ENCODE data around the gene CATSPERE. TPM values are rescaled to one million over a fixed set of nuclear protein-coding genes. Genes with fewer than 3 reads are reported as not detected.

The CATSPERE gene
- total RNA-seq, 1 donor from 2014 or later = 0.08 TPM

GRCh38 chr1:244437086-244437468 lies 24.0 kb upstream of the CATSPERE start:
- Mint-ChIP-seq H3K27me3 (ENCODE audit: insufficient read depth) (no peaks in the 10 kb centered on the region), H3K4me1 (ENCODE audit: low read depth) (peaks cover 38% of the 10 kb centered on the region), H3K9me3 (no peaks in the 10 kb centered on the region), H3K36me3 (ENCODE audit: low read depth) (peaks cover 36% of the 10 kb centered on the region), H3K27ac (no peak overlapping the region), H3K4me3 (no peak overlapping the region)
- intact Hi-C loops (cut with micrococcal nuclease) = loop anchor here (5.0 kb wide), 2 partner anchors 590 to 1180 kb away; partner anchors contain the start of genes CEP170 and SDCCAG8
- no peak for DNase-seq (ENCODE audit: low spot score)

GRCh38 chr1:244439391-244440032 lies 21.6 kb upstream of the CATSPERE start:
- no peak overlapping the region for H3K4me3 Mint-ChIP-seq
- H3K27ac Mint-ChIP-seq = peak overlapping the region; percentile 15
- H3K27me3 Mint-ChIP-seq (ENCODE audit: insufficient read depth) = no peaks in the 10 kb centered on the region
- H3K4me1 Mint-ChIP-seq (ENCODE audit: low read depth) = peaks cover 35% of the 10 kb centered on the region
- no peak for DNase-seq (ENCODE audit: low spot score)
- H3K9me3 Mint-ChIP-seq = no peaks in the 10 kb centered on the region
- peaks cover 38% of the 10 kb centered on the region for H3K36me3 Mint-ChIP-seq (ENCODE audit: low read depth)
- intact Hi-C loops (cut with micrococcal nuclease) = loop anchor here (5.0 kb wide), 2 partner anchors 592 to 1182 kb away; partner anchors contain the start of genes CEP170 and SDCCAG8

- H3K9me3 Mint-ChIP-seq = no peaks in the 10 kb centered on the region
- no peak overlapping the region for H3K27ac Mint-ChIP-seq
- no peak for DNase-seq (ENCODE audit: low spot score)
- H3K27me3 Mint-ChIP-seq (ENCODE audit: insufficient read depth) = no peaks in the 10 kb centered on the region
- no peak overlapping the region for H3K4me3 Mint-ChIP-seq
- peaks cover 36% of the 10 kb centered on the region for H3K36me3 Mint-ChIP-seq (ENCODE audit: low read depth)
- H3K4me1 Mint-ChIP-seq (ENCODE audit: low read depth) = peaks cover 38% of the 10 kb centered on the region
- intact Hi-C loops (cut with micrococcal nuclease) = no loop called here
Observed at GRCh38 chr1:244442850-244443249, 18.2 kb upstream of the CATSPERE start.

- Mint-ChIP-seq H3K27ac (no peak overlapping the region), H3K36me3 (ENCODE audit: low read depth) (peaks cover 41% of the 10 kb centered on the region), H3K4me1 (ENCODE audit: low read depth) (peaks cover 51% of the 10 kb centered on the region), H3K4me3 (no peak overlapping the region), H3K27me3 (ENCODE audit: insufficient read depth) (no peaks in the 10 kb centered on the region), H3K9me3 (no peaks in the 10 kb centered on the region)
- DNase-seq (ENCODE audit: low spot score) = no peak
- intact Hi-C loops (cut with micrococcal nuclease) = no loop called here
Observed at GRCh38 chr1:244444854-244445253, 16.2 kb upstream of the CATSPERE start.

GRCh38 chr1:244445320-244446181 lies 15.5 kb upstream of the CATSPERE start:
- H3K27me3 Mint-ChIP-seq (ENCODE audit: insufficient read depth) = no peaks in the 10 kb centered on the region
- intact Hi-C loops (cut with micrococcal nuclease) = no loop called here
- H3K9me3 Mint-ChIP-seq = no peaks in the 10 kb centered on the region
- no peak overlapping the region for H3K4me3 Mint-ChIP-seq
- peaks cover 58% of the 10 kb centered on the region for H3K4me1 Mint-ChIP-seq (ENCODE audit: low read depth)
- H3K27ac Mint-ChIP-seq = peak overlapping the region; percentile 40
- no peak for DNase-seq (ENCODE audit: low spot score)
- H3K36me3 Mint-ChIP-seq (ENCODE audit: low read depth) = peaks cover 44% of the 10 kb centered on the region

- Mint-ChIP-seq H3K4me1 (ENCODE audit: low read depth) (peaks cover 63% of the 10 kb centered on the region), H3K9me3 (peaks cover under 1% of the 10 kb centered on the region), H3K4me3 (no peak overlapping the region), H3K36me3 (ENCODE audit: low read depth) (peaks cover 48% of the 10 kb centered on the region), H3K27ac (no peak overlapping the region), H3K27me3 (ENCODE audit: insufficient read depth) (no peaks in the 10 kb centered on the region)
- intact Hi-C loops (cut with micrococcal nuclease) = no loop called here
- DNase-seq (ENCODE audit: low spot score) = no peak
Observed at GRCh38 chr1:244447024-244447423, 14.0 kb upstream of the CATSPERE start.

GRCh38 chr1:244447552-244447951 lies 13.5 kb upstream of the CATSPERE start:
- Mint-ChIP-seq H3K27ac (no peak overlapping the region), H3K36me3 (ENCODE audit: low read depth) (peaks cover 50% of the 10 kb centered on the region), H3K27me3 (ENCODE audit: insufficient read depth) (no peaks in the 10 kb centered on the region), H3K4me3 (no peak overlapping the region), H3K9me3 (peaks cover 4% of the 10 kb centered on the region), H3K4me1 (ENCODE audit: low read depth) (peaks cover 67% of the 10 kb centered on the region)
- intact Hi-C loops (cut with micrococcal nuclease) = no loop called here
- no peak for DNase-seq (ENCODE audit: low spot score)

GRCh38 chr1:244448279-244449036 lies 12.6 kb upstream of the CATSPERE start:
- no peak for DNase-seq (ENCODE audit: low spot score)
- intact Hi-C loops (cut with micrococcal nuclease) = no loop called here
- H3K4me3 Mint-ChIP-seq = no peak overlapping the region
- H3K9me3 Mint-ChIP-seq = peaks cover 9% of the 10 kb centered on the region
- peaks cover 50% of the 10 kb centered on the region for H3K36me3 Mint-ChIP-seq (ENCODE audit: low read depth)
- no peaks in the 10 kb centered on the region for H3K27me3 Mint-ChIP-seq (ENCODE audit: insufficient read depth)
- peaks cover 67% of the 10 kb centered on the region for H3K4me1 Mint-ChIP-seq (ENCODE audit: low read depth)
- H3K27ac Mint-ChIP-seq = no peak overlapping the region

- no peak for DNase-seq (ENCODE audit: low spot score)
- H3K27ac Mint-ChIP-seq = peak overlapping the region; percentile 96
- H3K36me3 Mint-ChIP-seq (ENCODE audit: low read depth) = peaks cover 43% of the 10 kb centered on the region
- peaks cover 9% of the 10 kb centered on the region for H3K9me3 Mint-ChIP-seq
- intact Hi-C loops (cut with micrococcal nuclease) = loop anchor here (1.0 to 5.0 kb wide), 6 partner anchors 15 to 1348 kb away; no protein-coding TSS in a partner anchor
- H3K4me1 Mint-ChIP-seq (ENCODE audit: low read depth) = peaks cover 63% of the 10 kb centered on the region
- H3K27me3 Mint-ChIP-seq (ENCODE audit: insufficient read depth) = no peaks in the 10 kb centered on the region
- H3K4me3 Mint-ChIP-seq = peak overlapping the region; percentile 95
Observed at GRCh38 chr1:244449936-244450508, 11.1 kb upstream of the CATSPERE start.

- Mint-ChIP-seq H3K27me3 (ENCODE audit: insufficient read depth) (no peaks in the 10 kb centered on the region), H3K9me3 (peaks cover 9% of the 10 kb centered on the region), H3K4me1 (ENCODE audit: low read depth) (peaks cover 54% of the 10 kb centered on the region), H3K4me3 (peak overlapping the region; percentile 95), H3K27ac (peak overlapping the region; percentile 96), H3K36me3 (ENCODE audit: low read depth) (peaks cover 37% of the 10 kb centered on the region)
- DNase-seq (ENCODE audit: low spot score) = peak; percentile 56
- intact Hi-C loops (cut with micrococcal nuclease) = loop anchor here (1.0 to 5.0 kb wide), 6 partner anchors 16 to 1349 kb away; no protein-coding TSS in a partner anchor
Observed at GRCh38 chr1:244450597-244451538, 10.2 kb upstream of the CATSPERE start.

GRCh38 chr1:244451539-244451950 lies 9.5 kb upstream of the CATSPERE start, which contains the start of gene ADSS2:
TSS of gene ADSS2 (minus strand) at chr1:244451909. CDS start at chr1:244451817, 92 bp downstream.
- peaks cover 33% of the 10 kb centered on the region for H3K36me3 Mint-ChIP-seq (ENCODE audit: low read depth)
- no peaks in the 10 kb centered on the region for H3K27me3 Mint-ChIP-seq (ENCODE audit: insufficient read depth)
- H3K9me3 Mint-ChIP-seq = peaks cover 9% of the 10 kb centered on the region
- DNase-seq (ENCODE audit: low spot score) = no peak
- peaks cover 48% of the 10 kb centered on the region for H3K4me1 Mint-ChIP-seq (ENCODE audit: low read depth)
- H3K27ac Mint-ChIP-seq = peak within 1 kb of the TSS; percentile 96
- intact Hi-C loops (cut with micrococcal nuclease) = loop anchor here (2.0 to 5.0 kb wide), 5 partner anchors 403 to 1349 kb away; no protein-coding TSS in a partner anchor
- H3K4me3 Mint-ChIP-seq = peak within 1 kb of the TSS; percentile 95

Data from activated T-helper 1 cell treated with anti-CD3 and anti-CD28 coated beads, Interleukin-12 subunit alpha, Interleukin-12 subunit beta, Interleukin-2, Interleukin-4 antibody, amounts not matched to agents 30 ng/mL and 10 ng/mL and 1 ng/mL, durations not matched to agents 14 hours and 24 hours and 36 hours (primary cell).